ENCODE data around the gene KCTD13. TPM values are rescaled to one million over a fixed set of nuclear protein-coding genes. Genes with fewer than 3 reads are reported as not detected.

KCTD13 gene
- total and polyA plus RNA-seq, 2 of the 8 experiments (the other 6 are each of a cell fraction or from before 2014, with no cell fraction given): 9.2 to 10.8 TPM

GRCh38 chr16:29901607-29901945, 24.4 kb downstream of the KCTD13 start:
- Histone ChIP-seq H3K23me2 (ENCODE audit: low read depth, low read length) (peaks cover 24% of the 10 kb centered on the region), H2BK15ac (ENCODE audit: low read length) (no peak overlapping the region), H4K5ac (ENCODE audit: insufficient read length, low read depth, low read length) (no peak overlapping the region), H2BK120ac (replicated peaks; ENCODE audit: low read depth, low read length) (no peak overlapping the region), H3K9ac (replicated peaks in 1 of 4; ENCODE audit: extremely low read depth in 1 of 4, low read depth in 3 of 4, low read length in 3 of 4) (no peak overlapping the region; a peak in 1 of 7 replicates), H3K36me3 (ENCODE audit: control insufficient read depth in 2 of 4, insufficient read depth in 4 of 4, low read length in 3 of 4) (peaks cover 0 to 4% (median 0%) of the 10 kb centered on the region in 4 experiments; a peak in 2 of 8 replicates), H3K14ac (ENCODE audit: insufficient read length) (no peak overlapping the region), H3K18ac (ENCODE audit: extremely low read depth, low read length) (no peak overlapping the region), H4K91ac (replicated peaks; ENCODE audit: insufficient read length, low read length) (peak overlapping the region; percentile 65), H3K4me1 (replicated peaks in 1 of 4; ENCODE audit: control insufficient read depth in 3 of 4, insufficient read depth in 4 of 4, low read length in 3 of 4) (peaks cover 0 to 14% (median 3%) of the 10 kb centered on the region in 4 experiments; a peak in 6 of 7 replicates), H3K4me3 (ENCODE audit: extremely low read depth in 1 of 4, insufficient read depth in 2 of 4, low read depth in 3 of 4, low read length in 4 of 4) (peak overlapping the region; percentile 59 to 99 (median 90); a peak in 6 of 8 replicates), H2AFZ (ENCODE audit: low read length) (no peak overlapping the region), H3K27me3 (replicated peaks in 1 of 4; ENCODE audit: control insufficient read depth in 3 of 4, extremely low read depth in 1 of 4, insufficient read depth in 3 of 4, low read length in 3 of 4) (no peaks in the 10 kb centered on the region), H2BK5ac (ENCODE audit: low read depth, low read length) (no peak overlapping the region), H2AK5ac (ENCODE audit: low read depth, low read length) (no peak overlapping the region), H3K56ac (replicated peaks; ENCODE audit: insufficient read length, low read depth, low read length) (no peak overlapping the region), H3K4me2 (ENCODE audit: insufficient read depth in 1 of 2, low read depth in 2 of 2, low read length in 2 of 2) (peak overlapping the region; percentile 87 to 99), H3K79me2 (ENCODE audit: control insufficient read depth in 1 of 2, insufficient read depth in 2 of 2, low read length in 2 of 2) (no peaks in the 10 kb centered on the region), H3K79me1 (ENCODE audit: low read depth, low read length) (0 out of 2 replicates have a peak, but pooled peaks cover 2% of the 10 kb centered on the region), H3K4ac (replicated peaks; ENCODE audit: insufficient read length, low read depth, low read length) (no peak overlapping the region), H4K8ac (ENCODE audit: extremely low read depth, insufficient read depth, low read length) (no peak overlapping the region), H2BK12ac (ENCODE audit: low read depth, low read length) (no peak overlapping the region), H4K20me1 (replicated peaks in 1 of 2; ENCODE audit: control insufficient read depth in 1 of 2, insufficient read depth in 2 of 2, low read length in 2 of 2) (peaks cover 0 to 1% of the 10 kb centered on the region in 2 experiments), H3K23ac (ENCODE audit: insufficient read length) (no peak overlapping the region), H3K9me3 (ENCODE audit: insufficient read depth in 2 of 2, low read depth in 1 of 2, low read length in 1 of 2) (no peaks in the 10 kb centered on the region), H2BK20ac (ENCODE audit: low read length) (no peak overlapping the region), H3K27ac (ENCODE audit: low read depth, low read length) (no peak overlapping the region)
- CTCF ChIA-PET (ENCODE audit: partially characterized antibody): interaction anchor here (0.8 to 2.8 kb wide), 8 partner anchors 10 to 172 kb away, joined by 3 to 14 read pairs (median 5); partner anchors contain the start of gene CDIPT
- POLR2A ChIA-PET (ENCODE audit: partially characterized antibody): interaction anchor here (0.7 to 5.7 kb wide), 10 partner anchors 9 to 201 kb away, joined by 3 to 52 read pairs (median 4); partner anchors contain the start of gene KCTD13
- DNase-seq (ENCODE audit: low read depth in 1 of 2, low spot score in 2 of 2) (no peak), FAIRE-seq (no peak)
- 83% methylated on average over 19 of the region's 19 CpGs; no CpG with 5 or more reads in 1 of the 2 experiments for WGBS, 2 experiments (ENCODE audit: extremely low coverage in 1 of 2, insufficient coverage in 1 of 2, insufficient read length in 1 of 2, insufficient replicate concordance in 2 of 2, low coverage in 1 of 2, low lambda C conversion rate in 2 of 2, missing lambda C conversion rate in 1 of 2)
- no peak for TF ChIP-seq NRF1 (IDR thresholded peaks at IDR 0.05; ENCODE audit: low read depth, low read length)
- TF ChIP-seq TCF12 (IDR thresholded peaks at IDR 0.05; ENCODE audit: low read depth, low read length): no peak
- TF ChIP-seq ATF3 (IDR thresholded peaks at IDR 0.05; ENCODE audit: insufficient read depth, low read depth, low read length): no peak
- TF ChIP-seq BRCA1 (IDR thresholded peaks at IDR 0.05; ENCODE audit: low read depth, low read length): no peak
- no peak for TF ChIP-seq RNF2 (IDR thresholded peaks at IDR 0.05; ENCODE audit: borderline replicate concordance, low read depth, low read length, missing control alignments, poor library complexity, severe bottlenecking)
- TF ChIP-seq SP2 (IDR thresholded peaks at IDR 0.05; ENCODE audit: low read length): no peak
- TF ChIP-seq PHF8 (conservative IDR thresholded peaks at IDR 0.05; ENCODE audit: low read depth, low read length): no peak
- TF ChIP-seq MAFK (IDR thresholded peaks at IDR 0.05; ENCODE audit: low read depth, low read length): no peak
- no peak for TF ChIP-seq MAX (IDR thresholded peaks at IDR 0.05)

All from H1 (cell line).